HG03460 (cell line): ENCODE data around the gene ELAVL4.
"Not testable (repeated sequence)": the region's sequence is repeated elsewhere in the genome, so short reads cannot be mapped to it uniquely, and the experiment has no call there.

Experiments
- ATAC-seq: cut with Tn5 transposase; IDR thresholded peaks from one replicate; pipeline ENCODE4 v1.9.1; 2021; ENCODE audit not compliant: unreplicated experiment

Gene ELAVL4

DNA sequence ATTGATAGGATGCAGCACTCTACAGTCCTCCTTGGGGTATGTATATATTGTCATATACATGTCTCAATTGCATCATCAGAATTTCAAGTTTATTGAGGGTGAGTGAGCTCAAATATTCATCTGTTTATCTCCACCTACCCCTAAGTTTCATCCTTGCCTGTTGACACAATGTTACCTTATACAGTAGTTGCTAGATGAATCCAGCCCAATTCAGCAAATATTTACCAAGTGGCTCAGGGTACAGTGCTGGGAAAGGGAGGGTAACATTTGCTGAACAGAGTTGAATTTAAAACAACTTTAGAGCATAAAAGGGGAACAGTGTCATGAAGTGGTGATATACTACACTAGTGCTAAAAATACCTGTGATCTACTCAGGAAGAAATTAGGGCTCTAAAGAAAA, 14.4 kb downstream of the ELAVL4 start:
- no peak for ATAC-seq

DNA sequence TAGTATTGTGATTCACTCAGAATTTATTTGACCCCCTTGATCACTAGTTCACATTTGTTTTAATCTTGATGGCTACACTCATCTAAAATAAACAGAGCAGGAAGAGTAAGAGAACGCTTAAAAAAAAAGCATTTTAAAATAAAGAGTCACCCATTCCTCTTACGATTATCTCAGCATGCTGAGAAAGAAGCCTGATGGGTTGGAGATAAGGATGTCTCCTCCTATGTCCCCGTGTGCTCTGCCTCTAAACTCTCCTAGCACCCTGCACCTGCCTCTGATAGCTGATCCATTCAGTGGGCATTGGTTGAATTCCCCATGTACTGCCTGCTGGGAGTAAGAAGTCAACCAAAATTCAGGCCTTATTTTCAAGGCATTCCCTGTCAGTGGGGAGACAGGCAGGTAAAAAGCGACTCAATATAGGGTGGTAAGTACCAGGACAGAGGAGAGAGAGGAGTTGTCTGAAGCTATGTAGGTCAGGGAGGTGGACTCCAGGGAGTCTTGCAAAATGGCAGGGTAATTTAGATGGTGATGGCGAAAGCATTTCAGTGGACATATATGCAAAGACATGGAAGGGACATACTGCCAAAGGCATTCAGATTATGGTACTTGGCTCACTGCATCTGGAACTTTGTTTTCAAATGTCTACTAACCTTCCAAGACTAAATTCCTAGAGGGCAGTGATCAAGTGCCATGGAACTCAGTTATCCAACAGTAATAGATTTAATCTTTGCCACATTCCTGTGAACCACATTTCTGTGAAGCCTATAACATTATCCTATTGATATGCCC, 18.4 kb downstream of the ELAVL4 start:
- ATAC-seq: no peak

DNA sequence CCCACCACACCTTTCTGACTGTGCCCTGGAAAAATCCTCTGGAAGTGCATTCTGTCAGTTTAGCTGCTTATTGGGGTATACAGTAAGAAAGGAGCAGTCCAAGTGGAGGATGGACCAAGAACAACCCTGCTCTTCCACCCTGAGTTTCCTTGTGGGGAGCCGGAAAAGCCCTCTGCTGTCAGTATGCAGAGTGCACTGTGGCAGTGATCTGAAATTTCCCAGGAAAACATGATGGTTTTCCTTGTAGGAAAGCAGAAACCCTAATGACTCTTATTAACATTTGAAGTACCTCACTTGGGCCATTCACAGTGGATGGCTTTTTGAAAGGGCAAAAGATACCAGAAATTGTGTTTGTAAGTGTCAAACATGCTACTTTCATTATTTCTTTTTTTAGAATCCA, 20.5 kb downstream of the ELAVL4 start:
- no peak for ATAC-seq

GRCh38 chr1:50132347-50132894, 23.7 kb downstream of the ELAVL4 start:
- ATAC-seq: no peak

GRCh38 chr1:50135716-50136115, 27.0 kb downstream of the ELAVL4 start:
- ATAC-seq: no peak

GRCh38 chr1:50139339-50140181, 30.8 kb downstream of the ELAVL4 start:
- no peak for ATAC-seq

DNA sequence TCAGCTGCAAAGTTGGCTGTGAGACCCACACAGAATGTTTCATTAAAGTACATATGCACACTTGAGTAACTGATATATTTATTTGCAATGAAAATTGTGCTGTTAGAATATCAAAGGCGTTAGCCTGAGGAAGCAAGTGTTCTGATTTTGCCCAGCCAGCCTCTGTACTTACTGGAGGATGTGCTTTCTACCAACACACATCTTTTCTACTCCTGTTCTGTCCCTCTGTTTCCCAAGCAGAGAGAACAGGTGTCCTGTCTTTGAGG, 31.4 kb downstream of the ELAVL4 start:
- no peak for ATAC-seq

DNA sequence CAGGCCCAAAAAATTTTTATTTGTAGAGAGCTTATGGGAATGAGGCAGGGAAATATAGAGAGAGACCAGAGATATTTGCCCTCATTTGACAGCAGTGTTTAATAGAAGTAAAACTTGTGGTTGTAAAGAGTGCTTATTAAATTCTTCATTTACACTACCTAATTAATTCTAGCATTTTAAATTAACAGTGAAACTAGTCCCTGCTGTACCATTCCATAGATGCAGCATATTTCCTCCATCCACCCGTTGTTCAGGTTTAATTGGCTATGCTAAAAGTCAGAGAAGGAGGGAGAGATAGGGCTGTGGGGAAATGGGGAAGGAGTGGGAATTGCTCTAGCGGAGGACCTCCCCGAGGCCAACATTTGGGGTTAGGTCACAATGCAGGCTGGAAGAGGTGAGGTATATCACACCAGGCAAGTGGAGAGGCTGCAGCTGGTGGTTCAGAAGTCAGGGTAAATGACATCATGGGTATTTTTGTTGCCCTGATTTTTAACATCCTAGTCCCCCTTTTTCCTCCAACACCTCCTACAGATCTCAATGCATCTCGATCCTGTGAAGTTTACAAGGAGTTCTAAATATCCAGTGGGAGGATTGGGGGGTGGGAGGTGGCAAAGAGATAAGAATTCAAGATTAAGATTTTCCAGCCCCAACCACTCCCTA, 38.6 kb downstream of the ELAVL4 start:
- no peak for ATAC-seq

DNA sequence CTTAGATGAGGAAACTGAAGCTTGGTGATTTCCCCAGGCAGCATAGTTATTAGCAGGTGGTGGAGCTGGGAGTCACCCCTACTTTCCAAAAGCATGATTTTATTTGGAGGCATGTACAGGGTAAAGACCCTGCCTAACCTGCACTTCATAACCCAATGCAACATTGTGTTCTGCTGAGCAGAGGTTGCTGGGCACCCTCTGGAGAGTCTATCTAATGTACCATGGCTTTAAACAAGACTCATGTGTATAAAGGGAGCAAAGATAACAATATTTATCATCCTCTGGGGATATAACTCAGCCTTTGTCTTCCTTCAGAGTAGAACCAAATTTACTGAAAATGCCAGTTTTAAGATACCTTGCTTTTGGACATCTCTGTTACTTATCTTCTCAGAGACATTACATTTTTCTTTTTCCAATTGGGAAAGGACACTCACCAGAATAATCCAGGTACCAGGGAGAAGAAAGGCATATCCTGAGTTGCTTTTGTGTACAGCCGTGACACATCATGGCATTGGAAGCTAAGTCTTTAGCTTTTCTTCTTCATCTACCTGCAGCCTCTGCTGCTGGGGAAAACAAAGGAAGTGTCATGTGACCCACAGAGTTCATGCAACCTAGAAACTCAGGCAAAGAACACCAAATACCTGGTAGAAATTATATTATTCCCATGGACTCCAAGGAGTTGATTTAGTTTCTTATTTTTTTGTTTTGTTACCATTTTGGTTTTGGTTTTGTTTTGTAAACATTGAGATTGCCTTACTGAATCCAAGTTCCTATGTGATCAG, 39.6 kb downstream of the ELAVL4 start:
- no peak for ATAC-seq

GRCh38 chr1:50152236-50152635, 43.5 kb downstream of the ELAVL4 start:
- no peak for ATAC-seq

GRCh38 chr1:50155541-50155940, 46.8 kb downstream of the ELAVL4 start:
- no peak for ATAC-seq

GRCh38 chr1:50156241-50157010, 47.7 kb downstream of the ELAVL4 start:
- no peak for ATAC-seq

DNA sequence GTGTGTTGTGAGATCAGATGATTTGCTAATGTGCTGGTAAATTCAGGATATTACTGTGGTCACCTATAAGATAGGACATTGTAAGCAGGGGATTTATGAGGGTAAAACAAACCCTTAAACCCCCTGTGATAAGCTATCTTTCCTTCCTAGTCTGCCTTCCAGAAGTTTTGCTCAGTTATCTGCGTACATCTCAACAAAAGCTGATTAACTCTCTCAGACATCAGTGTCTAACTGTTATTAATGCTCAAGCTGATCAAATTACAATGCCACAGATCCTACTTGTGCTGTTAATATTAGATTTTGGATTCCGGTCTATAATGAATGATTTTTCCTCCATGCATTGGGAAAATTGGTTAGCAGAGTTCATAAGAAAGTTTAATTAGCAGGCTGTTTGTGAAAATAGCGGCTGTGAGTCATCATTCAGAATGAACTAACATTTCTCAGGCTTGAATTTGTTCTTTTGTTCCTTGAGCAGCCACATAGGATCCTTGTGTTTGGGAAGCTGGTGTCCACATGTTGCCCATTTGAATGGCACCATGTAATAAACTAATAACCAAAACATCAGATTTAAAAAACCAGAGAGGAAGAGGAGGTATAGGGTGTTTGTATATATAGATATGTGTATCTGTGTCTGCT, 48.7 kb downstream of the ELAVL4 start:
- no peak for ATAC-seq

DNA sequence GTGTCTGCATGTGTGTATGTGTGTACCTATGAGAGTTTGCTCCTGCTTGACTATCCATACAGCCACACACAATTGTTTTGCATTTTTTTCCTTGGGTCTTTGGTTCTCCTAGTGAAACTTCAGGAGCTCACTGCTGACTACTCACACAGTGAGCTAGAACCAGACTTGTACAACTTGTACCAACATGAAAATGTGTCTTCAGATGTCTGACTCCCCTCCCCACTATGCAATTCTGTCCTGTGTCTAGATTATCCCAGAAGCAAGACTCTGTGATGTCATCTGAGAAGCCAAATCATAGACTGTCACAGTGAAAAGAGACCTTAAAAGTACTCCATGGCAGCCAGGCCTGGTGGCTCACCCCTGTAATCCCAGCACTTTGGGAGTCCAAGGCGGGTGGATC, 49.7 kb downstream of the ELAVL4 start:
- no peak for ATAC-seq

DNA sequence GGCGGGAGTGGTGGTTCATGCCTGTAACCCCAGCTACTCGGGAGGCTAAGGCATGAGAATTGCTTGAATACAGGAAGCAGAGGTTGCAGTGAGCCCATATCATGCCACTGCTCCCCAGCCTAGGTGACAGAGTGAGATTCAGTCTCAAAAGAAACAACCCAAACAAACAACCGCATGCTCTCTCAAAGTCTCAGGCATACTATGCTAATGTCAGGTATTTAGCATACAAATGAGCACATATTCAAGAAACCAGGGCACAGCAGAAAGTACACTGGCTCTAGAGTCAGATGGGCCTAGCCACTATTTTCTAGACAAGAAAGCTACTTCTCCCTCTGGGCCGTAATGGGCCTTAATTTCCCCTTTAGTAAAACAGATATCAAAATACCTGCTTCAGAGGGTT, 55.0 kb downstream of the ELAVL4 start:
- ATAC-seq: no peak

DNA sequence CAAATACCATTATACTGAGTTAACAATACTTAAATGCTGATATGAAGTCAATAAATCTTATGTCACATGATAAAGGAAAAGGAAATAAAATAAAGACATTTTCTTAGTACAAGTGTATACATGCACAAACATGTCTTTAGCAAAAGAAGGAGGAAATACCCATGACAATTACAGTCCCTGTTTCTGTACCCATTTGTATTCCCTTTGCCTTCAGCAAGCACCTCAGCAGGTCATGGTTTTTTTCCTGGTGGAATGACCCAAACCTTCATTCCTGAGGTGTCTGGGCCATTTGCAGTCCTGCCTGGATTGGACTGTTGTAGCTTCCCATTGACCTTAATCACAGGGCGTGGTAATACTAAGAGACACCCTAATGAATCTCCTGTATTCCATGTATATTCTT, 57.6 kb downstream of the ELAVL4 start:
- not testable (repeated sequence) for ATAC-seq

- no peak for ATAC-seq
Observed at GRCh38 chr1:50172299-50172698, 63.6 kb downstream of the ELAVL4 start.

GRCh38 chr1:50174101-50174500, 65.4 kb downstream of the ELAVL4 start:
- ATAC-seq: no peak

DNA sequence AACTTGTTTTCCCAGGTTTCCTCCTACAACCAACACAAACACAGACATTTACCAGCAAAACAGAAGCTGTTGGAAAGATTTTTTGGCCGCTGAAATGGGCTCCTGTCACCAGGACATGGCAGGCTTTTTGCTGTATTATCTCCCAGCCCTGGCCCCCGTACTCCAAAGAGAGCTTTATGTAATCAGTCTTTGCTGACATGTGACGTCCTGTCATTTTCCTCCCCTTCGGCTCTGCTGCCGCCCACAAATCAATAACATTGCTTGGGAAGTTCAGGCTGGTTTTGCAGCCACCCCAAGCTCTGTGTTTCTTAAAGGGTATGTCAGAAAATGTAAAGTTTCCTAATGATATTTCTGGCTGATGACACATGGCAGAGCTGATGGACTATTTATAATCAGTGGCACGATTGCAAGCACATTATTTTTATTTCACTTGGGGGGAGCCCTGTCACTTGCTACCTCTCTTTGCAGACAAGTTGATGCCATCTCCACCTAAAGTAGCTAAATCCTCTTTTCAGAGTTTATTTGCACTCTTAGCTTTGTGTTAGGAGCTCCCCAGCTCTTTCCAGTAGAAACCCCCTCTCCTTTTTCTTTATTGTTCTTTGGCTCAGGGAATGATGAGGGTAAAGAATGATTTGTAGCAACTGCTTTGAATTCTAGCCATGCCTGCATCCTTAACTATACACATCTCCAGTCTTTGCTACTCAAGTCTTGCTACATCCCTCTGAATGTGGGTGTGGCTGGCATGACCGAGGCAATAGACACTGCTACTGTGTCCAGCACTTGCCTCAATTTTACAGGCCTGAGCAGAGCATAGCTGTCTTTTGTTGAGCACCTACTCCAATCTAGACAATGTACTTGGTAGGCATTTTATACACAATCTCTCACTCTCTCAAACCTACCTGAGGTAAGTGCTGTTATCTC, 67.3 kb downstream of the ELAVL4 start:
- no peak for ATAC-seq
